ENCODE results near the gene THRB.
A peak's percentile ranks its signal among the peaks of the same experiment; 100 is the strongest.

Gene THRB

GRCh38 chr3:24316887-24317383, 177.7 kb downstream of the THRB start:
- peaks cover 2% of the 10 kb centered on the region for H3K79me1 ChIP-seq (replicated peaks; ENCODE audit: low read length, poor library complexity, severe bottlenecking)
- WGBS = 75% methylated on average over 5 of the region's 5 CpGs
- no peak overlapping the region for H3K4me3 ChIP-seq (ENCODE audit: insufficient read depth in 1 of 2, low read depth in 1 of 2, low read length in 2 of 2)

GRCh38 chr3:24315971-24316370, 178.7 kb downstream of the THRB start:
- Histone ChIP-seq H3K18ac (ENCODE audit: low read depth in 1 of 2, low read length in 2 of 2) (no peak overlapping the region), H4K91ac (ENCODE audit: low read length) (no peak overlapping the region), H3K9me3 (ENCODE audit: control insufficient read depth, low read length) (peaks cover 12% of the 10 kb centered on the region), H3K4me2 (ENCODE audit: low read length, poor library complexity, severe bottlenecking) (no peak overlapping the region), H2BK120ac (ENCODE audit: low read depth, low read length) (no peak overlapping the region), H3K9ac (ENCODE audit: low read length) (peak overlapping the region; percentile 28), H3K4me3 (ENCODE audit: insufficient read depth in 1 of 2, low read depth in 1 of 2, low read length in 2 of 2) (no peak overlapping the region), H3K27me3 (ENCODE audit: control insufficient read depth in 1 of 2, insufficient read depth in 1 of 2, low read length in 2 of 2) (no peaks in the 10 kb centered on the region), H3K79me1 (replicated peaks; ENCODE audit: low read length, poor library complexity, severe bottlenecking) (peaks cover 2% of the 10 kb centered on the region), H3K23ac (ENCODE audit: low read length in 2 of 2) (no peak overlapping the region), H3K4me1 (ENCODE audit: control insufficient read depth, insufficient read depth, low read depth, low read length) (peaks cover 3% of the 10 kb centered on the region), H3K36me3 (ENCODE audit: control insufficient read depth in 1 of 2, insufficient read depth in 2 of 2, low read depth in 1 of 2, low read length in 2 of 2) (no peaks in the 10 kb centered on the region), H2BK5ac (ENCODE audit: low read depth, low read length, poor library complexity, severe bottlenecking) (no peak overlapping the region), H3K14ac (ENCODE audit: low read length in 2 of 2) (no peak overlapping the region), H2AFZ (ENCODE audit: low read depth, low read length) (no peak overlapping the region), H3K27ac (ENCODE audit: low read length, poor library complexity, severe bottlenecking) (no peak overlapping the region), H2BK12ac (ENCODE audit: low read length in 2 of 2) (no peak overlapping the region), H4K8ac (ENCODE audit: low read length) (no peak overlapping the region), H2AK5ac (ENCODE audit: low read length, severe bottlenecking) (no peak overlapping the region), H2BK15ac (ENCODE audit: low read depth, poor library complexity, severe bottlenecking) (no peak overlapping the region), H3K4ac (ENCODE audit: low read depth in 1 of 2, low read length in 2 of 2) (no peak overlapping the region)
- DNase-seq = no peak

More at GRCh38 chr3:24316887-24317383, 177.7 kb downstream of the THRB start:
- Histone ChIP-seq H2AK5ac (ENCODE audit: low read length, severe bottlenecking) (peak overlapping the region; percentile 68), H2AFZ (ENCODE audit: low read depth, low read length) (no peak overlapping the region), H3K9ac (ENCODE audit: low read length) (no peak overlapping the region), H4K91ac (ENCODE audit: low read length) (no peak overlapping the region), H3K36me3 (ENCODE audit: control insufficient read depth in 1 of 2, insufficient read depth in 2 of 2, low read depth in 1 of 2, low read length in 2 of 2) (no peaks in the 10 kb centered on the region), H3K14ac (ENCODE audit: low read length in 2 of 2) (no peak overlapping the region), H3K27ac (ENCODE audit: low read length, poor library complexity, severe bottlenecking) (no peak overlapping the region), H4K8ac (ENCODE audit: low read length) (no peak overlapping the region), H2BK15ac (ENCODE audit: low read depth, poor library complexity, severe bottlenecking) (no peak overlapping the region), H2BK12ac (ENCODE audit: low read length in 2 of 2) (no peak overlapping the region), H3K4me1 (ENCODE audit: control insufficient read depth, insufficient read depth, low read depth, low read length) (peaks cover 3% of the 10 kb centered on the region), H3K4me2 (ENCODE audit: low read length, poor library complexity, severe bottlenecking) (no peak overlapping the region), H3K23ac (ENCODE audit: low read length in 2 of 2) (no peak overlapping the region), H3K4ac (ENCODE audit: low read depth in 1 of 2, low read length in 2 of 2) (no peak overlapping the region), H2BK5ac (ENCODE audit: low read depth, low read length, poor library complexity, severe bottlenecking) (no peak overlapping the region), H3K27me3 (ENCODE audit: control insufficient read depth in 1 of 2, insufficient read depth in 1 of 2, low read length in 2 of 2) (no peaks in the 10 kb centered on the region), H3K9me3 (ENCODE audit: control insufficient read depth, low read length) (peaks cover 12% of the 10 kb centered on the region), H3K18ac (ENCODE audit: low read depth in 1 of 2, low read length in 2 of 2) (no peak overlapping the region), H2BK120ac (ENCODE audit: low read depth, low read length) (no peak overlapping the region)
- DNase-seq = peak; percentile 41

- H3K4me1 ChIP-seq (ENCODE audit: control insufficient read depth, insufficient read depth, low read depth, low read length) = peaks cover 3% of the 10 kb centered on the region
- no peak overlapping the region for H4K8ac ChIP-seq (ENCODE audit: low read length)
Observed at GRCh38 chr3:24315356-24315755, 179.3 kb downstream of the THRB start.

GRCh38 chr3:24311881-24312280, 182.8 kb downstream of the THRB start:
- no peak overlapping the region for H3K14ac ChIP-seq (ENCODE audit: low read length in 2 of 2)
- no peak overlapping the region for H2BK12ac ChIP-seq (ENCODE audit: low read length in 2 of 2)
- H3K9ac ChIP-seq (ENCODE audit: low read length) = no peak overlapping the region
- 79% methylated on average over 2 of the region's 2 CpGs for WGBS
- no peak overlapping the region for H4K8ac ChIP-seq (ENCODE audit: low read length)
- H2BK120ac ChIP-seq (ENCODE audit: low read depth, low read length) = no peak overlapping the region
- no peak overlapping the region for H2AFZ ChIP-seq (ENCODE audit: low read depth, low read length)
- peaks cover 3% of the 10 kb centered on the region for H3K4me1 ChIP-seq (ENCODE audit: control insufficient read depth, insufficient read depth, low read depth, low read length)
- no peak overlapping the region for H3K27ac ChIP-seq (ENCODE audit: low read length, poor library complexity, severe bottlenecking)
- no peaks in the 10 kb centered on the region for H3K27me3 ChIP-seq (ENCODE audit: control insufficient read depth in 1 of 2, insufficient read depth in 1 of 2, low read length in 2 of 2)
- H2BK5ac ChIP-seq (ENCODE audit: low read depth, low read length, poor library complexity, severe bottlenecking) = no peak overlapping the region
- no peak overlapping the region for H2AK5ac ChIP-seq (ENCODE audit: low read length, severe bottlenecking)
- no peak overlapping the region for H3K4ac ChIP-seq (ENCODE audit: low read depth in 1 of 2, low read length in 2 of 2)
- H3K4me3 ChIP-seq (ENCODE audit: insufficient read depth in 1 of 2, low read depth in 1 of 2, low read length in 2 of 2) = no peak overlapping the region
- no peak overlapping the region for H3K23ac ChIP-seq (ENCODE audit: low read length in 2 of 2)
- no peaks in the 10 kb centered on the region for H3K36me3 ChIP-seq (ENCODE audit: control insufficient read depth in 1 of 2, insufficient read depth in 2 of 2, low read depth in 1 of 2, low read length in 2 of 2)
- no peak overlapping the region for H3K18ac ChIP-seq (ENCODE audit: low read depth in 1 of 2, low read length in 2 of 2)
- H3K4me2 ChIP-seq (ENCODE audit: low read length, poor library complexity, severe bottlenecking) = no peak overlapping the region
- H3K79me1 ChIP-seq (replicated peaks; ENCODE audit: low read length, poor library complexity, severe bottlenecking) = no peaks in the 10 kb centered on the region
- H4K91ac ChIP-seq (ENCODE audit: low read length) = no peak overlapping the region
- no peak for DNase-seq
- H3K9me3 ChIP-seq (ENCODE audit: control insufficient read depth, low read length) = no peaks in the 10 kb centered on the region
- no peak overlapping the region for H2BK15ac ChIP-seq (ENCODE audit: low read depth, poor library complexity, severe bottlenecking)

More at GRCh38 chr3:24315356-24315755, 179.3 kb downstream of the THRB start:
- peak overlapping the region; percentile 28 for H3K9ac ChIP-seq (ENCODE audit: low read length)
- no peak overlapping the region for H2BK15ac ChIP-seq (ENCODE audit: low read depth, poor library complexity, severe bottlenecking)
- H3K4me2 ChIP-seq (ENCODE audit: low read length, poor library complexity, severe bottlenecking) = no peak overlapping the region
- H4K91ac ChIP-seq (ENCODE audit: low read length) = no peak overlapping the region
- H2BK12ac ChIP-seq (ENCODE audit: low read length in 2 of 2) = peak overlapping the region in 1 of 2 experiments; percentile 18
- no peak overlapping the region for H3K14ac ChIP-seq (ENCODE audit: low read length in 2 of 2)
- H3K4ac ChIP-seq (ENCODE audit: low read depth in 1 of 2, low read length in 2 of 2) = no peak overlapping the region
- H2BK120ac ChIP-seq (ENCODE audit: low read depth, low read length) = no peak overlapping the region
- H3K27me3 ChIP-seq (ENCODE audit: control insufficient read depth in 1 of 2, insufficient read depth in 1 of 2, low read length in 2 of 2) = no peaks in the 10 kb centered on the region
- H3K79me1 ChIP-seq (replicated peaks; ENCODE audit: low read length, poor library complexity, severe bottlenecking) = peaks cover 2% of the 10 kb centered on the region
- H2BK5ac ChIP-seq (ENCODE audit: low read depth, low read length, poor library complexity, severe bottlenecking) = no peak overlapping the region
- peak overlapping the region; percentile 25 for H2AK5ac ChIP-seq (ENCODE audit: low read length, severe bottlenecking)
- H3K18ac ChIP-seq (ENCODE audit: low read depth in 1 of 2, low read length in 2 of 2) = no peak overlapping the region
- H2AFZ ChIP-seq (ENCODE audit: low read depth, low read length) = no peak overlapping the region
- no peaks in the 10 kb centered on the region for H3K36me3 ChIP-seq (ENCODE audit: control insufficient read depth in 1 of 2, insufficient read depth in 2 of 2, low read depth in 1 of 2, low read length in 2 of 2)
- no peak overlapping the region for H3K23ac ChIP-seq (ENCODE audit: low read length in 2 of 2)
- WGBS = 92% methylated on average over 7 of the region's 7 CpGs
- H3K4me3 ChIP-seq (ENCODE audit: insufficient read depth in 1 of 2, low read depth in 1 of 2, low read length in 2 of 2) = peak overlapping the region in 1 of 2 experiments; percentile 25
- no peak for DNase-seq
- no peak overlapping the region for H3K27ac ChIP-seq (ENCODE audit: low read length, poor library complexity, severe bottlenecking)
- peaks cover 12% of the 10 kb centered on the region for H3K9me3 ChIP-seq (ENCODE audit: control insufficient read depth, low read length)
